Lung (tissue), 12 donors: ENCODE results near the gene ASTN2. TPM values are rescaled to one million over a fixed set of nuclear protein-coding genes. Genes with fewer than 3 reads are reported as not detected.

Source experiments
- ATAC-seq: fragments of 200-7000 bp; cut with Tn5 transposase; one replicate; pipeline ENCODE4 v1.9.1; 2020; ENCODE audit warnings: moderate number of reproducible peaks; ENCODE audit not compliant: insufficient read depth, low FRiP score
- DNase-seq, 3 donors: peaks; one replicate each; pipeline ENCODE4 v3.0.0-alpha.2; 2013 to 2017
- H3K27ac ChIP-seq, 2 donors: one replicate each; pipeline ENCODE4 v1.5.1; 2013; ENCODE audit warnings: mild to moderate bottlenecking in 2 of 2, moderate library complexity in 2 of 2, control low read depth in 1 of 2, inconsistent platforms in 1 of 2, low read depth in 1 of 2, low read length in 1 of 2
- H3K27me3 ChIP-seq, 3 donors: one replicate each; pipeline ENCODE4 v1.5.1; 2013; ENCODE audit warnings: low read length in 2 of 3; ENCODE audit not compliant: control insufficient read depth in 3 of 3, insufficient read depth in 3 of 3
- H3K36me3 ChIP-seq, 4 donors: one replicate each; pipeline ENCODE4 v1.5.1; 2013; ENCODE audit warnings: low read length in 4 of 4, mild to moderate bottlenecking in 1 of 4, moderate library complexity in 1 of 4; ENCODE audit not compliant: control insufficient read depth in 4 of 4, insufficient read depth in 4 of 4
- H3K4me1 ChIP-seq, 5 donors: one replicate each; pipeline ENCODE4 v1.5.1; 2013; ENCODE audit warnings: low read length in 5 of 5, mild to moderate bottlenecking in 2 of 5, moderate library complexity in 1 of 5; ENCODE audit not compliant: control insufficient read depth in 5 of 5, insufficient read depth in 5 of 5
- H3K4me3 ChIP-seq: one replicate; pipeline ENCODE4 v1.5.1; 2013; ENCODE audit warnings: mild to moderate bottlenecking, control low read depth, moderate library complexity
- H3K9ac ChIP-seq, 2 donors: one replicate each; pipeline ENCODE4 v1.5.1; 2013; ENCODE audit warnings: low read length in 2 of 2, control low read depth in 1 of 2; ENCODE audit not compliant: insufficient read depth in 1 of 2
- H3K9me3 ChIP-seq, 4 donors: one replicate each; pipeline ENCODE4 v1.5.1; 2013; ENCODE audit warnings: low read length in 3 of 4, mild to moderate bottlenecking in 1 of 4, moderate library complexity in 1 of 4; ENCODE audit not compliant: control insufficient read depth in 4 of 4, insufficient read depth in 3 of 4
- WGBS, 2 donors: extraction: QIAGEN DNeasy Blood & Tissue Kit; methylation state at CpG; one replicate each; pipeline ENCODE4 v1.1.7; 2013; 5-methylcytosine and 5-hydroxymethylcytosine counted together
- polyA plus RNA-seq, 2 donors: library from polyadenylated mRNA; stranded (reverse); fragments of 200-250 nt; gene quantifications; one replicate each; pipeline ENCODE4 v1.2.1, GENCODE V29; 2013
- total RNA-seq, 2 donors: library from RNA; depleted of rRNA in 1 of 2; stranded (reverse); fragments of >200 nt in 1 of 2; gene quantifications; one replicate each; pipeline ENCODE4 v1.2.1, GENCODE V29; 2014 to 2021
- TF ChIP-seq, protein P1 (sequence below): IDR thresholded peaks from 2 replicates; pipeline ENCODE4 v1.5.1; 2012; ENCODE audit warnings: mild to moderate bottlenecking; ENCODE audit errors: control extremely low read depth, extremely low read depth
- donor health status: control.
- donor health status: control.
- donor health status: Bipolar disorder and iron deficiency.
- donor health status: healthy.
- donor health status: DM: yes; HTN: yes; CAD: no.

The ASTN2 gene
- total and polyA plus RNA-seq, 4 donors, result 1.4 to 7.0 (median 3.3) TPM

DNA sequence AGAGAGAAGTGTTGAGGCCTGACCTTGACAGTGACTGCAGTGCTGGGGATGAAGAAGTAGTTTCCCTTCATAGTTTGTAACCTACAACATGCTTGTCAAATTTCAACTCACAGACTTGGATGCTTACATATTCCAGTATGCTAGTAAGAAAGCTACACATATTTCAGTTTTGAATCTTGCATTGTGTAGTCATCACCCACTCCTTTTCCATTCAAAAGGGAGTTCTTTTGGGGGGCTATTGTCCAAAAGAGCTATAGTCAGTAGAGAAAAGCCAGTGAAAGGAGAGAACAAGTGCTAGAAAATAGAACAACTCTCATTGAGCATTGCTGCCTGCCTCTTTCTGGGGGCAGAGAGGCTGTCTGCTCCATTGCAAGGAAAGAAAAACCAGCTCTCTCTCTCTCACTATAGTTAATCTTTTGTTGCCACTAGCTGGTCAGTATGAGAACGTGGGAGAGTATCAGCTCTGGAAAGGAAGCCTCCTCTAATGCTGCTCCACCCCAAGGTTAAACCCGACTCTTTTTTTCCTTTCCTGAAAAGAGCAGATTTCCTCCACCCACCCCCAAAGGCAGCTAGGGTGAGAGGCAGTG lies 7.3 kb downstream of the ASTN2 start:
- DNase-seq (no peak), ATAC-seq (no peak)
- peaks cover 7 to 29% (median 24%) of the 10 kb centered on the region in 3 donors for H3K27me3 ChIP-seq
- no peak overlapping the region for H3K4me3 ChIP-seq
- 13 to 21% methylated on average over 2 of the region's 2 CpGs for WGBS, 2 donors
- H3K27ac ChIP-seq, result no peak overlapping the region
- H3K9me3 ChIP-seq, result peaks cover 0 to 5% (median 0%) of the 10 kb centered on the region in 4 donors
- peaks cover 0 to 2% (median 0%) of the 10 kb centered on the region in 5 donors for H3K4me1 ChIP-seq
- TF ChIP-seq, protein P1, sequence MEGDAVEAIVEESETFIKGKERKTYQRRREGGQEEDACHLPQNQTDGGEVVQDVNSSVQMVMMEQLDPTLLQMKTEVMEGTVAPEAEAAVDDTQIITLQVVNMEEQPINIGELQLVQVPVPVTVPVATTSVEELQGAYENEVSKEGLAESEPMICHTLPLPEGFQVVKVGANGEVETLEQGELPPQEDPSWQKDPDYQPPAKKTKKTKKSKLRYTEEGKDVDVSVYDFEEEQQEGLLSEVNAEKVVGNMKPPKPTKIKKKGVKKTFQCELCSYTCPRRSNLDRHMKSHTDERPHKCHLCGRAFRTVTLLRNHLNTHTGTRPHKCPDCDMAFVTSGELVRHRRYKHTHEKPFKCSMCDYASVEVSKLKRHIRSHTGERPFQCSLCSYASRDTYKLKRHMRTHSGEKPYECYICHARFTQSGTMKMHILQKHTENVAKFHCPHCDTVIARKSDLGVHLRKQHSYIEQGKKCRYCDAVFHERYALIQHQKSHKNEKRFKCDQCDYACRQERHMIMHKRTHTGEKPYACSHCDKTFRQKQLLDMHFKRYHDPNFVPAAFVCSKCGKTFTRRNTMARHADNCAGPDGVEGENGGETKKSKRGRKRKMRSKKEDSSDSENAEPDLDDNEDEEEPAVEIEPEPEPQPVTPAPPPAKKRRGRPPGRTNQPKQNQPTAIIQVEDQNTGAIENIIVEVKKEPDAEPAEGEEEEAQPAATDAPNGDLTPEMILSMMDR, result no peak
- H3K36me3 ChIP-seq, result no peaks in the 10 kb centered on the region
- no peak overlapping the region for H3K9ac ChIP-seq

DNA sequence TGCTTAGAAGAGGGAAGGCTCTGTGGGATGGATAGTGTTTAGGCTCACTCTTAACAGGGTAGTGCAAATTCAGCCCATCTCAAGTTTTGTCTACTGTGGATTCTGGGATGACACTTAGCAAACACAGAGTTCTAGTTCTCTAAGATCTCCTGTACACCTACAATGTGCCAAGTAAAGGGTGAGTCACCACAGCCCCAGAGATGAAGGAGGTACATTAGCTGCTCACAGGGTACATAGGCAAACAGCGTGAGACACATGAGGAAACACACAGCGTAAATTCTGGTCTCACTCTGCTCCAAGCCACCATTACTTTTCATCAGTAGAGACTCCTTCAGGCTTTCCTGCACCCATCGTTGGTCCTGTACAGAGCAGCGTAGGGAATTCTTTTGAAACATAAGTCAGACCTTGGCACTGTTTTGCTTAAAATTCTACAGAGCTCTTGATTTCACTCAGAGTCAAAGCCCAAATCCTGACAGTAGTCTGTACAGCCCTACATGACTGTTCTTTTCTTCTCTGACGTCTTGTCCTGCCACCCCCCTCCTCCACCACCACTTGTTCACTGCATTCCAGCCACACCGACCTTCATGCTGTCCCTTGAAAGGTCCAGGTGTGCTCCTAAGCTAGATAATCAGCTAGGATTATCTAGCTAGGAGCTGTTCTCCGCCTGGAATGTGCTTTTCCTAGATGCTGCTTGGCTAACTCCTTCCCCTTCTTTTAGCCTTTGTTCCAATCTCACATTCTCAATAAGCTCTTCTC lies 8.7 kb downstream of the ASTN2 start:
- DNase-seq (no peak), ATAC-seq (no peak)
- no peak overlapping the region for H3K4me3 ChIP-seq
- no peak overlapping the region for H3K9ac ChIP-seq
- no peaks in the 10 kb centered on the region for H3K36me3 ChIP-seq
- no peak overlapping the region for H3K27ac ChIP-seq
- H3K27me3 ChIP-seq, result peaks cover 0 to 16% (median 13%) of the 10 kb centered on the region in 3 donors
- H3K9me3 ChIP-seq, result peaks cover 0 to 5% (median 0%) of the 10 kb centered on the region in 4 donors
- TF ChIP-seq, protein P1, result no peak
- no peaks in the 10 kb centered on the region for H3K4me1 ChIP-seq
- 70 to 75% methylated on average over 7 of the region's 7 CpGs for WGBS, 2 donors

DNA sequence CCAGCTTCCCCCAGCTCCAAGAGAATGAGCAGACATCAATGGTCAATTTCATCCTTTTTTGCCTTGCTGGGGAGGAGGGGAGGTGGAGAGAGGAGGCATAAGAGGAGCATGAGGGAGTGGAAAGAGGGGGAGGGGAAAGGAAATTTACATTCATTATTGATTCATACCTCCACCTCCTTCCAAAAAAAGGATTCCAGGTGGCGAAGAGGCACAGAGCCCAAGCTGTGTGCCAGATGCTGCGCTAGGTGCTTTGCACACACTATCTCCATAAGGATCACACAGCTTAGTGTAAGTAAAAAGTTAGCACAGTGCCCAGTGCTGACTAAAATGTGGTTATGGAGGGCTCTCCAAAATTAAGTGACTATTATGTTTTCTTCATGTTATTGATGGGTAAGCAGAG lies 11.0 kb downstream of the ASTN2 start:
- H3K27me3 ChIP-seq, result peaks cover 0 to 9% (median 6%) of the 10 kb centered on the region in 3 donors
- H3K4me1 ChIP-seq, result no peaks in the 10 kb centered on the region
- no peaks in the 10 kb centered on the region for H3K36me3 ChIP-seq
- 90 to 95% methylated on average over 2 of the region's 2 CpGs for WGBS, 2 donors
- no peak for DNase-seq
- no peak overlapping the region for H3K9ac ChIP-seq
- ATAC-seq, result no peak
- no peak overlapping the region for H3K27ac ChIP-seq
- TF ChIP-seq, protein P1, result no peak
- peaks cover 0 to 4% (median 0%) of the 10 kb centered on the region in 4 donors for H3K9me3 ChIP-seq
- H3K4me3 ChIP-seq, result no peak overlapping the region
